Measurements from ENCODE around the gene FUOM. TPM values are rescaled to one million over a fixed set of nuclear protein-coding genes. Genes with fewer than 3 reads are reported as not detected.

Gene FUOM
- total and polyA plus RNA-seq, 3 donors from 2014 or later, result 9.5 to 13.6 (median 12.8) TPM

GRCh38 chr10:133359972-133360610 lies 2.3 kb upstream of the FUOM start:
- Histone ChIP-seq H3K4me3 (no peak overlapping the region), H3K27me3 (no peaks in the 10 kb centered on the region), H3K36me3 (ENCODE audit: low read depth, missing control alignments) (no peaks in the 10 kb centered on the region), H3K4me1 (peaks cover 9% of the 10 kb centered on the region), H3K9me3 (no peaks in the 10 kb centered on the region), H3K27ac (no peak overlapping the region)
- no peak for DNase-seq
- intact Hi-C loops (cut with DNase I; ENCODE audit: low total_unique reads), result no loop called here
- 65 to 69% methylated on average over 17 of the region's 17 CpGs for WGBS, 2 donors
- TF ChIP-seq CTCF (IDR thresholded peaks at IDR 0.05) (no peak), POLR2A (IDR thresholded peaks at IDR 0.05) (no peak)

- WGBS, 2 donors, result 45 to 48% methylated on average over 4 to 6 of the region's 6 CpGs
- no peak overlapping the region for H3K27ac ChIP-seq
Observed at GRCh38 chr10:133359554-133359971, 1.7 kb upstream of the FUOM start.

GRCh38 chr10:133358925-133359310 lies 1.1 kb upstream of the FUOM start:
- H3K27ac ChIP-seq, result no peak overlapping the region
- intact Hi-C loops (cut with DNase I; ENCODE audit: low total_unique reads), result no loop called here
- no peak for DNase-seq
- TF ChIP-seq POLR2A (IDR thresholded peaks at IDR 0.05), result no peak
- TF ChIP-seq CTCF (IDR thresholded peaks at IDR 0.05), result no peak
- peaks cover 9% of the 10 kb centered on the region for H3K4me1 ChIP-seq
- 82 to 89% methylated on average over 8 to 11 of the region's 11 CpGs for WGBS, 2 donors
- H3K36me3 ChIP-seq (ENCODE audit: low read depth, missing control alignments), result no peaks in the 10 kb centered on the region
- H3K4me3 ChIP-seq, result no peak overlapping the region
- no peaks in the 10 kb centered on the region for H3K27me3 ChIP-seq
- no peaks in the 10 kb centered on the region for H3K9me3 ChIP-seq

More at GRCh38 chr10:133359554-133359971, 1.7 kb upstream of the FUOM start:
- H3K9me3 ChIP-seq, result no peaks in the 10 kb centered on the region
- no peaks in the 10 kb centered on the region for H3K27me3 ChIP-seq
- no peaks in the 10 kb centered on the region for H3K36me3 ChIP-seq (ENCODE audit: low read depth, missing control alignments)
- peak; percentile 46 for DNase-seq
- no peak overlapping the region for H3K4me3 ChIP-seq
- TF ChIP-seq POLR2A (IDR thresholded peaks at IDR 0.05), result no peak
- TF ChIP-seq CTCF (IDR thresholded peaks at IDR 0.05), result no peak
- H3K4me1 ChIP-seq, result peaks cover 9% of the 10 kb centered on the region
- intact Hi-C loops (cut with DNase I; ENCODE audit: low total_unique reads), result no loop called here

GRCh38 chr10:133358162-133358924 lies 524 bp upstream of the FUOM start:
- DNase-seq, result no peak
- H3K4me3 ChIP-seq, result peak overlapping the region in 1 of 2 donors; percentile 61
- TF ChIP-seq CTCF (IDR thresholded peaks at IDR 0.05), result no peak
- TF ChIP-seq POLR2A (IDR thresholded peaks at IDR 0.05), result no peak
- no peaks in the 10 kb centered on the region for H3K36me3 ChIP-seq (ENCODE audit: low read depth, missing control alignments)
- WGBS, 2 donors, result 58 to 69% methylated on average over 23 to 39 of the region's 41 CpGs
- H3K27me3 ChIP-seq, result no peaks in the 10 kb centered on the region
- H3K4me1 ChIP-seq, result peaks cover 9% of the 10 kb centered on the region
- intact Hi-C loops (cut with DNase I; ENCODE audit: low total_unique reads), result no loop called here
- H3K27ac ChIP-seq, result no peak overlapping the region
- no peaks in the 10 kb centered on the region for H3K9me3 ChIP-seq

Measured in testis (tissue), 3 donors.